Keratinocyte (primary cell): ENCODE data around the gene VTI1A. TPM values are rescaled to one million over a fixed set of nuclear protein-coding genes. Genes with fewer than 3 reads are reported as not detected.

Experiments used
- DNase-seq: peaks from one replicate; pipeline ENCODE4 v3.0.0-alpha.2; 2011; ENCODE audit warnings: low read depth, missing footprints, low spot score
- FAIRE-seq: peaks from 2 replicates; lab custom pipeline; 2011; peaks lifted over from hg19 to GRCh38; lab: Jason Lieb, UNC
- H2AFZ ChIP-seq: 2 replicates; pipeline ENCODE4 v1.6.0; 2012; ENCODE audit warnings: low read length, control low read depth, inconsistent platforms; ENCODE audit not compliant: control insufficient read depth
- H3K27ac ChIP-seq: 2 replicates; pipeline ENCODE4 v1.5.1; 2011; ENCODE audit warnings: low read length; ENCODE audit not compliant: control insufficient read depth, insufficient read depth
- H3K27me3 ChIP-seq: 3 replicates; pipeline ENCODE4 v1.6.0; 2011; ENCODE audit warnings: low read length; ENCODE audit not compliant: control insufficient read depth, insufficient read depth; ENCODE audit errors: extremely low read depth
- H3K36me3 ChIP-seq, 2 experiments: 2 replicates in 1 of 2; 3 replicates in 1 of 2; pipeline ENCODE4 v1.5.1; 2011; ENCODE audit warnings: low read length in 2 of 2, mild to moderate bottlenecking in 1 of 2; ENCODE audit not compliant: control insufficient read depth in 2 of 2, insufficient read depth in 2 of 2; ENCODE audit errors: extremely low read depth in 1 of 2
- H3K4me1 ChIP-seq: 3 replicates; pipeline ENCODE4 v1.5.1; 2011; ENCODE audit warnings: low read length; ENCODE audit not compliant: control insufficient read depth, insufficient read depth; ENCODE audit errors: extremely low read depth
- H3K4me2 ChIP-seq: 3 replicates; pipeline ENCODE4 v1.6.0; 2011; ENCODE audit warnings: low read depth, low read length; ENCODE audit not compliant: control insufficient read depth, insufficient read depth; ENCODE audit errors: extremely low read depth
- H3K4me3 ChIP-seq, 3 experiments: fragments of 200-600 bp in 1 of 3; sonication (generic) in 1 of 3; 2 replicates in 2 of 3; 3 replicates in 1 of 3; pipeline ENCODE4 v1.5.1; 2011 to 2016; ENCODE audit warnings: low read length in 3 of 3, mild to moderate bottlenecking in 3 of 3, control low read depth in 2 of 3, inconsistent platforms in 1 of 3, low read depth in 1 of 3, mixed read lengths in 1 of 3, mixed run types in 1 of 3, moderate library complexity in 1 of 3; ENCODE audit not compliant: control insufficient read depth in 2 of 3, insufficient read depth in 2 of 3; ENCODE audit errors: extremely low read depth in 1 of 3
- H3K79me2 ChIP-seq: 2 replicates; pipeline ENCODE4 v1.6.0; 2012; ENCODE audit warnings: low read length; ENCODE audit not compliant: control insufficient read depth, insufficient read depth
- H3K9ac ChIP-seq: 3 replicates; pipeline ENCODE4 v1.6.0; 2011; ENCODE audit warnings: low read length; ENCODE audit not compliant: control insufficient read depth, insufficient read depth; ENCODE audit errors: extremely low read depth
- H3K9me1 ChIP-seq: 3 replicates; pipeline ENCODE4 v1.6.0; 2011; ENCODE audit warnings: low read length; ENCODE audit not compliant: control insufficient read depth, insufficient read depth; ENCODE audit errors: extremely low read depth
- H3K9me3 ChIP-seq: 2 replicates; pipeline ENCODE4 v1.5.1; 2012; ENCODE audit warnings: low read depth, low read length; ENCODE audit not compliant: control insufficient read depth
- H4K20me1 ChIP-seq: 3 replicates; pipeline ENCODE4 v1.6.0; 2011; ENCODE audit warnings: low read length; ENCODE audit not compliant: control insufficient read depth, insufficient read depth; ENCODE audit errors: extremely low read depth
- EZH2 ChIP-seq: IDR thresholded peaks from one replicate; pipeline ENCODE4 v1.6.1; 2012; ENCODE audit warnings: inconsistent platforms, mild to moderate bottlenecking, low read length, moderate library complexity
- dilution Hi-C: fragments of 300-500 bp; cut with MboI; formaldehyde crosslinking; loops from one replicate; pipeline ENCODE4 v1.7.0; 2020; ENCODE audit warnings: low sequenced_read_pairs; ENCODE audit not compliant: extremely low pct_ligation_motif_present
- polyA plus RNA-seq, 5 experiments: library from polyadenylated mRNA; depleted of rRNA in 3 of 5; stranded (reverse) in 3 of 5; stranded (forward) in 1 of 5; unstranded in 1 of 5; fragments of >200 nt; gene quantifications; 1 replicate in 1 of 5; 2 replicates in 3 of 5; 3 replicates in 1 of 5; pipeline versions ENCODE4 v1.2.1 to v1.2.3, GENCODE V29; 2011 to 2012; ENCODE audit warnings: missing spikeins in 2 of 5, low read depth in 1 of 5, low replicate concordance in 1 of 5
- TF ChIP-seq, protein P1 (sequence below), 3 experiments: IDR thresholded peaks in 1 of 3; conservative IDR thresholded peaks in 1 of 3; optimal IDR thresholded peaks in 1 of 3; 2 replicates in 2 of 3; 3 replicates in 1 of 3; pipeline versions ENCODE3 to v1.5.1; 2011; ENCODE audit warnings: low read length in 3 of 3, mild to moderate bottlenecking in 3 of 3, moderate library complexity in 2 of 3, control low read depth in 1 of 3, inconsistent platforms in 1 of 3; ENCODE audit not compliant: insufficient read depth in 2 of 3; ENCODE audit errors: extremely low read depth in 1 of 3

The VTI1A gene
- polyA plus RNA-seq, 1 donor (not counting 4 experiments of a cell fraction or from before 2014, with no cell fraction given) = 18.5 TPM

DNA sequence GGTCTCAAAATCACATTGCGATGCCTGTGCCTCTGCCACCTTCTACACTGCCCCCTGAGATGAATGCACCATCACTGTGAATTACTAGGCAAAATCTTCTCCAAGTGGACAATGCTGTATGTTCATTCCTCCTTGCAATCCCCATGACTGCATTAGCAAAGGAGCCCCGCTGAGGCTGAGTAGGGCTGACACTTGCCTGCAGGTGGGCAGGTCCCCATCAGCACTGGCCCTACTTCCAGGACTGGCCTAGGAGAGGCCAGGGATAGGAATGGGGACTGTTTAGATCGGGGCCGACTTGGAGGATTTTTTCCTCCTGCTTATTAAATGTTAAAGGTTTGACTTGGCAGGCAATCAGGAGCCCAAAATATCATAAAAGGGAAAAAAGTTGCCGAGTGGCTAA is 376.0 kb downstream of the VTI1A start:
- Histone ChIP-seq H3K27ac (no peak overlapping the region), H3K4me2 (no peak overlapping the region), H3K9ac (no peak overlapping the region), H3K79me2 (no peaks in the 10 kb centered on the region), H3K9me3 (no peaks in the 10 kb centered on the region), H3K4me3 (no peak overlapping the region), H3K36me3 (no peaks in the 10 kb centered on the region), H4K20me1 (no peaks in the 10 kb centered on the region), H3K9me1 (no peaks in the 10 kb centered on the region), H3K4me1 (peaks cover 14% of the 10 kb centered on the region), H3K27me3 (no peaks in the 10 kb centered on the region), H2AFZ (no peak overlapping the region)
- FAIRE-seq = no peak
- no peak for DNase-seq
- TF ChIP-seq EZH2 = no peak
- TF ChIP-seq, protein P1, sequence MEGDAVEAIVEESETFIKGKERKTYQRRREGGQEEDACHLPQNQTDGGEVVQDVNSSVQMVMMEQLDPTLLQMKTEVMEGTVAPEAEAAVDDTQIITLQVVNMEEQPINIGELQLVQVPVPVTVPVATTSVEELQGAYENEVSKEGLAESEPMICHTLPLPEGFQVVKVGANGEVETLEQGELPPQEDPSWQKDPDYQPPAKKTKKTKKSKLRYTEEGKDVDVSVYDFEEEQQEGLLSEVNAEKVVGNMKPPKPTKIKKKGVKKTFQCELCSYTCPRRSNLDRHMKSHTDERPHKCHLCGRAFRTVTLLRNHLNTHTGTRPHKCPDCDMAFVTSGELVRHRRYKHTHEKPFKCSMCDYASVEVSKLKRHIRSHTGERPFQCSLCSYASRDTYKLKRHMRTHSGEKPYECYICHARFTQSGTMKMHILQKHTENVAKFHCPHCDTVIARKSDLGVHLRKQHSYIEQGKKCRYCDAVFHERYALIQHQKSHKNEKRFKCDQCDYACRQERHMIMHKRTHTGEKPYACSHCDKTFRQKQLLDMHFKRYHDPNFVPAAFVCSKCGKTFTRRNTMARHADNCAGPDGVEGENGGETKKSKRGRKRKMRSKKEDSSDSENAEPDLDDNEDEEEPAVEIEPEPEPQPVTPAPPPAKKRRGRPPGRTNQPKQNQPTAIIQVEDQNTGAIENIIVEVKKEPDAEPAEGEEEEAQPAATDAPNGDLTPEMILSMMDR (optimal IDR thresholded peaks at IDR 0.05 in 1 of 3, IDR thresholded peaks at IDR 0.05 in 1 of 3, conservative IDR thresholded peaks at IDR 0.05 in 1 of 3; ENCODE audit: extremely low read depth in 1 of 3, insufficient read depth in 2 of 3, low read length in 3 of 3) = no peak
- dilution Hi-C loops = no loop called here

- Histone ChIP-seq H3K4me1 (peaks cover 16% of the 10 kb centered on the region), H3K36me3 (no peaks in the 10 kb centered on the region), H3K9ac (no peak overlapping the region), H4K20me1 (no peaks in the 10 kb centered on the region), H3K4me3 (no peak overlapping the region), H3K4me2 (no peak overlapping the region), H2AFZ (no peak overlapping the region), H3K9me1 (no peaks in the 10 kb centered on the region), H3K9me3 (no peaks in the 10 kb centered on the region), H3K79me2 (no peaks in the 10 kb centered on the region), H3K27ac (no peak overlapping the region), H3K27me3 (no peaks in the 10 kb centered on the region)
- TF ChIP-seq EZH2 = no peak
- TF ChIP-seq, protein P1 (optimal IDR thresholded peaks at IDR 0.05 in 1 of 3, IDR thresholded peaks at IDR 0.05 in 1 of 3, conservative IDR thresholded peaks at IDR 0.05 in 1 of 3; ENCODE audit: extremely low read depth in 1 of 3, insufficient read depth in 2 of 3, low read length in 3 of 3) = no peak
- FAIRE-seq = no peak
- dilution Hi-C loops = no loop called here
- no peak for DNase-seq
Observed at GRCh38 chr10:112823604-112824003, 376.6 kb downstream of the VTI1A start.
